NT2/D1 (cell line): ENCODE results near the gene SERBP1.

ENCODE experiments used
- SUZ12 ChIP-seq: IDR thresholded peaks from 2 replicates; pipeline ENCODE4 v1.6.1; 2011; ENCODE audit not compliant: insufficient read length, insufficient read depth; ENCODE audit errors: extremely low read depth
- YY1 ChIP-seq: IDR thresholded peaks from 2 replicates; pipeline ENCODE4 v1.6.1; 2011; ENCODE audit not compliant: insufficient read length, insufficient read depth
- ZNF274 ChIP-seq: IDR thresholded peaks from 2 replicates; pipeline ENCODE4 v1.6.1; 2011; ENCODE audit warnings: mild to moderate bottlenecking, low read depth, low read length

DNA sequence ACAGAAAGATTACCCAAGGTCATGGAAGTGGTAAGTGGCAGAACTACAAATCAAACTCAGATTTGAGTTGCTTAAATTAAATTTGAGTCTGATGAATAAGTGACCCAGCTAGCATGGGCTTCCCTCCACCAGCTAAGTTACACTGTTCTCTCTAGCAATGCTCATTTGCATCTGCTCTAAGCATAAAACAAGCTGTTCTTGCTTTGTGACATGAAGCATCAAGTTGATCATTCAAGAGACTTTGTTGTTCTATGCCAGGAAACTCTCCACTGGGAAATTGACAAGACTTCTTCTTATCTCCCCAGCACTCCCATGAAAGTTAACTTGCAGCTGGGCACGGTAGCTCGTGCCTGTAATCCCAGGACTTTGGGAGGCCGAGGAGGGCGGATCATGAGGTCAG is 49.0 kb downstream of the SERBP1 start:
- TF ChIP-seq ZNF274, result no peak
- TF ChIP-seq YY1, result no peak
- TF ChIP-seq SUZ12, result no peak
